GM10266 (cell line): ENCODE data around the gene PIGS.
A peak's percentile ranks its signal among the peaks of the same experiment; 100 is the strongest.

Experiments used
- DNase-seq: peaks from one replicate; pipeline ENCODE4 v3.0.0; 2012; ENCODE audit errors: extremely low spot score
- TF ChIP-seq, protein P1 (sequence below): IDR thresholded peaks from 2 replicates; pipeline ENCODE4 v1.5.1; 2012; ENCODE audit warnings: mild to moderate bottlenecking, low read depth; ENCODE audit not compliant: control insufficient read depth, insufficient read depth; ENCODE audit errors: missing control alignments

Gene PIGS

DNA sequence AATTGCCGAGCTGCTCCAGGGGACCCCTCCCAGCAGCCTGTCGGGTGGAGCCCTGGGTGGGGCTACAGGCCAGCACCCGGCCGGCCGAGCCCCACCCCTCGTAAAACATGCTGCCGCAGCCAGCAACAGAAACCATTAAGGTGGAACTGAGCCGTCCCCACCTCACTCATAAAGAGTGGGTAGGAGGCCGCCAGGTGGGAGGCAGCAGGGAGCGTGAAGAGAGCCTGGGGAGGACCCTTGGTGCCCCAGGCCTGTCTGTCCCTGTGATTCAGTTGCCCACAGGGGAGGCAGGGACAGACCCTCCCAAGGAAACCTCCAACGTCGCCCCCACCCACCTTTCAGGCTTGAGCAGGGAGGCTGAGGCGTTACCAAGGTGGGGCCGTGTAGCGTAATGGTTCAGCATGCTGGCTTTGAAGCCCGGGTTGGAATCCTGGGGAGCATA is 56.7 kb downstream of the PIGS start:
- TF ChIP-seq, protein P1, sequence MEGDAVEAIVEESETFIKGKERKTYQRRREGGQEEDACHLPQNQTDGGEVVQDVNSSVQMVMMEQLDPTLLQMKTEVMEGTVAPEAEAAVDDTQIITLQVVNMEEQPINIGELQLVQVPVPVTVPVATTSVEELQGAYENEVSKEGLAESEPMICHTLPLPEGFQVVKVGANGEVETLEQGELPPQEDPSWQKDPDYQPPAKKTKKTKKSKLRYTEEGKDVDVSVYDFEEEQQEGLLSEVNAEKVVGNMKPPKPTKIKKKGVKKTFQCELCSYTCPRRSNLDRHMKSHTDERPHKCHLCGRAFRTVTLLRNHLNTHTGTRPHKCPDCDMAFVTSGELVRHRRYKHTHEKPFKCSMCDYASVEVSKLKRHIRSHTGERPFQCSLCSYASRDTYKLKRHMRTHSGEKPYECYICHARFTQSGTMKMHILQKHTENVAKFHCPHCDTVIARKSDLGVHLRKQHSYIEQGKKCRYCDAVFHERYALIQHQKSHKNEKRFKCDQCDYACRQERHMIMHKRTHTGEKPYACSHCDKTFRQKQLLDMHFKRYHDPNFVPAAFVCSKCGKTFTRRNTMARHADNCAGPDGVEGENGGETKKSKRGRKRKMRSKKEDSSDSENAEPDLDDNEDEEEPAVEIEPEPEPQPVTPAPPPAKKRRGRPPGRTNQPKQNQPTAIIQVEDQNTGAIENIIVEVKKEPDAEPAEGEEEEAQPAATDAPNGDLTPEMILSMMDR, result no peak

DNA sequence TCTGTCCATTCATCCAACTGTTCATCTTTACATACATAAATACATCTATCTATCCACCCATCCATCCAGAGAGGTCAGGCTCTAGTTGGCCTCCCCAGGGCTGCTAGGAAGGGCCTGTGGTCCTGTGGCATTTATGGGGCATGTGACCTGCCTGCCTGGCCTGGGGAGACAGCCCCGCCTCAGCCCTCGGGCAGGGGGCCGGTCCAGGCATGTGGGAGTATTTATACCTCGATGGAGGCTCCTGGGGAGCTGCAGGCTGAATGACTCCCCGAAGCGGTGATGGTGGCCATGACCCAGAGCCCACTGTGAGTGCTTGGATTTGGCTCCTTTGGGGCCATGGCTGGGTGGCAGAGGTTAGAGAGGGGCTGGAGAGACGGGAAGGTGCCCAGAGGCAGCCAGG is 57.8 kb downstream of the PIGS start:
- no peak for DNase-seq
- TF ChIP-seq, protein P1, result no peak

More for the DNA sequence above, 56.7 kb downstream of the PIGS start:
- DNase-seq, result no peak

DNA sequence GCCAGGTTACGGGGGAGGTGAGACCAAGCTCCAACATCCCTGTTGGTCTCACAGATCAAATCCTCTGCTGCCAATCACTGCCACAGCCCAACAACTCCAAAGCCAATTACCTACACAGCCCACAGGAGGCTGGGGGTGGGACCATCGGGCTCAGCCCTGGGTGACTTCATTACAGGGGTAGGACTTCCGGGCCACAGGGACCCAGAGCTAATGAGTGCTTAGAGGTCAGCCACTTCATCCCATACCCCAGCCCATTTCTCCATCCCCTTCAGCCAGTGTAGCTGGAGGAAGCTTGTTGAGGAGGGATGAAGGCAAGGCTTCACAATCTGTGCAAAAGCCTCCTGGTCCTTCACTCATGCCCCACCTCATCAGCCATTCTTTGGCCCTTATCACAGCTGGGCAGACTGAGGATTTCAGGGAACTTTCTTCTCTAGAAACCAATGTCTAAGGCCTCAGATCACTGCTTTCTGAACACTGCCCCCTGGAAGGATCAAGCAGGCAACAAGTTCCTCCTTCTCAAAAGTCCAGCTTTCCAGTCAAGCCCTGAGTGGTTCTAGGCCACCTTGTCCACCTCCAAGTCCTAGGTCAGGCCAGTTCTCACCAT is 59.4 kb downstream of the PIGS start:
- TF ChIP-seq, protein P1, result no peak
- no peak for DNase-seq

DNA sequence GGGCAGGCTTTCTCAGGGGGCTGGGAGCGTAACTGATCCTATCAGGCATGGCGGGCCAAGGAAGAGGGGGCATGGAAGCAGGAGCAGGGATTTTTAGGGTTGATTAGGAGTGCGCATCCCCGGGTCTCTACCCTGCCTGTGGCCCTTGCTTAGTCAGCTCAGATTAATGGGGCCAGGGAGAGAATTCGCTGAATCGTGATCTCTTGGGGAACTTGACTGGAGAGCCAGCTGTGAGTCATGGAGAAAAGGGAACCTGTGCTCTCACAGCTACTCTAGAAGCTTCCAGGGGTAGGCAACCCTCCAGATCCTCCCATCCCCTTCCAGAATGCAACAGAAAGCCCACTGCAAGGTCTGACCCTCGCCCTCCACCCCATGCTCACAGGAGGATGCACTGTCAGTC is 61.5 kb downstream of the PIGS start:
- no peak for DNase-seq

DNA sequence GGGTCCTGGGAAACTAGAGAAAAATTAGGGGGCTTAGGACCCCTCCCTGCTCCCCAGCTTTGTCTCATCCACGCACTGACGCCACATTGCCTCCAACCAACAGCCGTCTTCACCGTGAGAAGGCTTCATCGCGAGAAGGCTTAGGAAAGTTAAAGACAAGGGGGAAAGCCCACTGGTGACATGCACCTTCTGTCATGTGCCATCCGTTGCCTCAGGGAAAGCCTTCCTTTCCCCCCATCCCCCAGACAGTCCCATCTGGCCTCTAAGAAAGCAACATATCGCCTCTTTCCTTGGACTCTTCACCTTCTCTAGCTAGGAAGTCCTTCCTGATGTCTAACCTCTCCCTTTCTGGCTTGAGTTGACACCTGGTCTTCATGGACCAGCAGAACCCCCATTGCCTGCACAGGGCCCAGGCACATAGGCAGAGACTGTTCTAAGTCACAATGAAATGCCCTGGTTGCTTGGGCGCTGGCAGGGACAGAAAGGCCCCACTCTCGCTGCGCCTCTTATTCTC is 63.1 kb downstream of the PIGS start:
- TF ChIP-seq, protein P1, result no peak
- DNase-seq, result no peak

More for the DNA sequence above, 61.5 kb downstream of the PIGS start:
- TF ChIP-seq, protein P1, result no peak

DNA sequence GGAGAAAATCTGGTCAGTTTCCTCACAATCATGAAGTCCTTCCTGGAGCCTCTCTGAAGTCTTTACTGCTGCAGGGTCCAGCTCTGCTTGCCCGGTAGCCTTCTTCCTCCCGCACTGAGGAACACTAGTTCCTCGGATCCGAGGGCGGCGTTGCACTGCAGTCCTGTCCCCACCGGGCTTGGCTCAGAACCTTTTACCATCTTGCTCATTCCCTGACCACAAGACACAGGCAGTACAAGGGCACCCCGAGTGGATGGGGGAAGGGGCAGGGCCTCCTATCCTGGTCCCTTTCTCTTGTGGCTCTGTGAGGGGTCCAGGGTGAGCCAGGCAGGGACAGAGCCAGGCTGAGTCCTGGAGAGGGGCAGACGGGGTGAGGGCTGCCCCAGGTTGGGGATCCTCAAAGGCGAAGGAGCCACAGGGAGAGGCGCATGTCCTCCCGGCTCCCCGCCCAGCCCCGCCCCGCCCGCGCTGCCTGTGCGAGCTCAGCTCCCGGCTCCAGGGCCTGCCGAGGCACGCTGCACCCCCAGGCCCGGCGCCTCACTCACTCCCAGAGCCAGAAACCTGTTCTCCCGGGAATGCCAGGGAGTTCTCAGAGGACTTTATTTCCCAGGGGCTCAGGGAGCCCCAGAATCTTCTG is 63.6 kb downstream of the PIGS start:
- TF ChIP-seq, protein P1, result no peak
- DNase-seq, result no peak

DNA sequence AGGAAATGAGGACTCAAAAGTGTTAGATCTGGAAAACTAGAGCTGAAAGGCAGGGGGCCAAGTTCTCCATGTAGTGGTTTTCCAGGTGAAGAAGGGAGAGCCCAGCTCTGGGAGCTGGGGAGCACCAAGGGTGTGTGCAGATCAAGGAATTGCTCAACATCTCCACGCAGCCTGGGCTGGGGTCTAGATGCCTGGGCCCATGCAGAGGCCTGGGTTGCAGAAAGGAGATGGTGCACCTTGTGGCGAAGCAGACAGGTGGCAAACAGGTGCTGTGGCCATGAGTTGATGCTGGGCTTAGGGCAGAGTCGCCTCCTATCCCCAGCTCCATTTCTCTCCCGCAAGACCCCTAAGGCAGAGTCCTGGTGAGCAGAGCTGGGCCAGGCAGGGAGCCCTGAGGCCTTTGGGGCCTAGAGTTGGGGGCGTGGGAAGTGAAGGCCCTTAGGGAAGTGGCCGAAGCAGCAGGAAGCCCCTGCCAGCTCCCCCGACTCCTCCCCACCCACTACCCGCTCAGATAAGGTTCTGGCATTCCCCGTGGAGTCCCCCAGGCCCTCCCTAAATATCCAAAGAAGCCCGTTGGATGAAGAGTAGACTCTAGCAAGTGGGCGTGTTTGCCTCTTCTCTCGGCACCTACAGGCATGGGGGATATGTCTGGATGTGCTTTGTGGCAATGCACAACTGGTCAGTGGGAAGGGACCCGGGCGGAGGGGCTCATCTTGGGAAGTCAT is 64.4 kb downstream of the PIGS start:
- TF ChIP-seq, protein P1, result no peak

More for the DNA sequence above, 64.4 kb downstream of the PIGS start:
- DNase-seq, result peak; percentile 66
